ENCODE measurements around the gene PARD3. TPM values are rescaled to one million over a fixed set of nuclear protein-coding genes. Genes with fewer than 3 reads are reported as not detected.

PARD3 gene
- total RNA-seq, 4 donors from 2014 or later, result 115 to 226 (median 141) TPM

- peaks cover 13% of the 10 kb centered on the region for H3K4me1 ChIP-seq
Observed at GRCh38 chr10:34475786-34476185, 339.3 kb downstream of the PARD3 start.

GRCh38 chr10:34475274-34475646 lies 339.8 kb downstream of the PARD3 start:
- DNase-seq (ENCODE audit: low spot score in 2 of 2), result no peak
- Histone ChIP-seq H3K27ac (no peak overlapping the region), H3K4me1 (peaks cover 13% of the 10 kb centered on the region), H3K36me3 (no peaks in the 10 kb centered on the region), H3K27me3 (no peaks in the 10 kb centered on the region), H3K9me3 (no peaks in the 10 kb centered on the region), H3K4me3 (no peak overlapping the region)
- 45% methylated on average over 2 of the region's 2 CpGs for WGBS
- TF ChIP-seq CTCF (IDR thresholded peaks at IDR 0.05) (no peak), POLR2AphosphoS5 (IDR thresholded peaks at IDR 0.05) (no peak), EP300 (IDR thresholded peaks at IDR 0.05) (no peak), POLR2A (IDR thresholded peaks at IDR 0.05) (no peak)

More at GRCh38 chr10:34475786-34476185, 339.3 kb downstream of the PARD3 start:
- TF ChIP-seq EP300 (IDR thresholded peaks at IDR 0.05), result no peak
- no peak for TF ChIP-seq POLR2A (IDR thresholded peaks at IDR 0.05)
- no peak for TF ChIP-seq POLR2AphosphoS5 (IDR thresholded peaks at IDR 0.05)
- TF ChIP-seq CTCF (IDR thresholded peaks at IDR 0.05), result no peak
- no peak overlapping the region for H3K4me3 ChIP-seq
- DNase-seq (ENCODE audit: low spot score in 2 of 2), result no peak
- H3K9me3 ChIP-seq, result no peaks in the 10 kb centered on the region
- H3K27ac ChIP-seq, result no peak overlapping the region
- 70% methylated on average over 5 of the region's 5 CpGs for WGBS
- H3K27me3 ChIP-seq, result no peaks in the 10 kb centered on the region
- no peaks in the 10 kb centered on the region for H3K36me3 ChIP-seq

GRCh38 chr10:34474555-34475273 lies 340.4 kb downstream of the PARD3 start:
- no peak for DNase-seq (ENCODE audit: low spot score in 2 of 2)
- Histone ChIP-seq H3K9me3 (no peaks in the 10 kb centered on the region), H3K27ac (no peak overlapping the region), H3K4me3 (no peak overlapping the region), H3K27me3 (no peaks in the 10 kb centered on the region), H3K4me1 (peaks cover 13% of the 10 kb centered on the region), H3K36me3 (no peaks in the 10 kb centered on the region)
- no peak for TF ChIP-seq POLR2A (IDR thresholded peaks at IDR 0.05)
- TF ChIP-seq EP300 (IDR thresholded peaks at IDR 0.05), result no peak
- no peak for TF ChIP-seq POLR2AphosphoS5 (IDR thresholded peaks at IDR 0.05)
- TF ChIP-seq CTCF (IDR thresholded peaks at IDR 0.05), result no peak
- 93% methylated on average over 5 of the region's 5 CpGs for WGBS

- peaks cover 3% of the 10 kb centered on the region for H3K36me3 ChIP-seq
- 73% methylated on average over 2 of the region's 2 CpGs for WGBS
- H3K4me1 ChIP-seq, result peaks cover 13% of the 10 kb centered on the region
- no peaks in the 10 kb centered on the region for H3K9me3 ChIP-seq
- no peak overlapping the region for H3K27ac ChIP-seq
- H3K27me3 ChIP-seq, result no peaks in the 10 kb centered on the region
- DNase-seq (ENCODE audit: low spot score in 2 of 2), result no peak
- H3K4me3 ChIP-seq, result no peak overlapping the region
- TF ChIP-seq EP300 (IDR thresholded peaks at IDR 0.05) (no peak), CTCF (IDR thresholded peaks at IDR 0.05) (no peak), POLR2AphosphoS5 (IDR thresholded peaks at IDR 0.05) (no peak), POLR2A (IDR thresholded peaks at IDR 0.05) (no peak)
Observed at GRCh38 chr10:34474009-34474376, 341.1 kb downstream of the PARD3 start.

- H3K36me3 ChIP-seq, result peaks cover 4% of the 10 kb centered on the region
Observed at GRCh38 chr10:34473174-34474008, 341.7 kb downstream of the PARD3 start.

More at GRCh38 chr10:34473174-34474008, 341.7 kb downstream of the PARD3 start:
- Histone ChIP-seq H3K4me3 (no peak overlapping the region), H3K27me3 (no peaks in the 10 kb centered on the region), H3K4me1 (peaks cover 13% of the 10 kb centered on the region), H3K9me3 (no peaks in the 10 kb centered on the region), H3K27ac (no peak overlapping the region)
- no peak for DNase-seq (ENCODE audit: low spot score in 2 of 2)
- 82% methylated on average over 7 of the region's 7 CpGs for WGBS
- TF ChIP-seq CTCF (IDR thresholded peaks at IDR 0.05) (no peak), POLR2A (IDR thresholded peaks at IDR 0.05) (no peak), POLR2AphosphoS5 (IDR thresholded peaks at IDR 0.05) (no peak), EP300 (IDR thresholded peaks at IDR 0.05) (no peak)
